ENCODE data around the gene CATSPERB.

- TF ChIP-seq CTCF (IDR thresholded peaks at IDR 0.05 in 2 of 3, conservative IDR thresholded peaks at IDR 0.05 in 1 of 3; ENCODE audit: insufficient read depth in 2 of 3, low read depth in 1 of 3, low read length in 3 of 3) (no peak), ATF7 (IDR thresholded peaks at IDR 0.05) (no peak), ZNF830 (CRISPR knock-in tag; IDR thresholded peaks at IDR 0.05) (no peak), ZNF274 (IDR thresholded peaks at IDR 0.05; ENCODE audit: borderline replicate concordance, low read depth, low read length) (no peak), JUNB (CRISPR knock-in tag; conservative IDR thresholded peaks at IDR 0.05) (no peak)
Measured at GRCh38 chr14:91727121-91727520, 4.8 kb downstream of the CATSPERB start.
